ENCODE measurements around the gene AQP10.

AQP10 gene

DNA sequence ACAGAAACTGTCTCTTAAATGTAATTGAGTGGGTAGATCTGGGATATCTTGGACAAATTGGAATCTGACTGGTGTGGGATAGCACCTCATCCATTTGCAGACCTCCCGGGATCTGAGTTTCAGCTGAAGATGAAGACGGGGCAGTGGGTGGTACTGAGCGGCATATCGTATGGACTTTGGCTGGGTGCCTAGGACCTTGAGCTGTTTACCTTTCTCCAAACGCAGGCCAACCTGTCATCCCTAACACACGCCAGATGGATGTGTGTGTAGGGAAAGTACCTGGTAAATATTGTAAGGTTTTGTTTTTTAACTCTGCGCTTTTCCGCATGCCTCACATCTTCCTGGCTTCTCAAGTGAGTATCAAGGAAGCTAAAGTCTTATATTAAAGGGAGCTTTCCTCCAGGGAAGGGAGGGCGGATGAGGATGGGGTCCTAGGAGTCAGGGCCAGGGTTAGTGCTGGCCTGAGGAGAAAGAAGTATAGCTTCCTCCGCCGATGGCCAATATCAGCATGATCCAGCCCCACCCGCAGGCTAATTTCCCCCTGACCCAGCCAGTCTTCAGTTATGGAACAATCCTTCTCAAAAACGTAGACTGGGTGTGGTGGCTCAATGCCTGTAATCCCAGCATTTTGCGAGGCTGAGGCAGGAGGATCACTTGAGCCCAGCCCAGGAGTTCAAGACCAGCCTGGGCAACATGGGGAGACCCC, 30.6 kb downstream of the AQP10 start:
- Histone ChIP-seq H3K27ac (ENCODE audit: low read depth, low read length) (no peak overlapping the region), H3K79me2 (ENCODE audit: control insufficient read depth, low read length) (no peaks in the 10 kb centered on the region), H3K9me3 (ENCODE audit: control insufficient read depth, insufficient read depth, low read length) (no peaks in the 10 kb centered on the region), H3K9me2 (replicated peaks; ENCODE audit: control insufficient read depth, low read length) (no peaks in the 10 kb centered on the region), H3K4me1 (ENCODE audit: control insufficient read depth, low read length) (no peaks in the 10 kb centered on the region), H4K20me1 (ENCODE audit: control insufficient read depth, insufficient read depth, low read depth, low read length) (no peaks in the 10 kb centered on the region), H3K4me3 (ENCODE audit: low read length) (no peak overlapping the region), H3K27me3 (ENCODE audit: control insufficient read depth, low read length) (peaks cover 28% of the 10 kb centered on the region), H3F3A (ENCODE audit: control insufficient read depth, insufficient read depth) (no peaks in the 10 kb centered on the region), H3K36me3 (ENCODE audit: control insufficient read depth, low read length) (no peaks in the 10 kb centered on the region), H3K4me2 (ENCODE audit: low read length) (no peak overlapping the region)
- no peak for TF ChIP-seq EZH2phosphoT487 (IDR thresholded peaks at IDR 0.05; ENCODE audit: borderline replicate concordance, low read length)
- TF ChIP-seq, protein P1, sequence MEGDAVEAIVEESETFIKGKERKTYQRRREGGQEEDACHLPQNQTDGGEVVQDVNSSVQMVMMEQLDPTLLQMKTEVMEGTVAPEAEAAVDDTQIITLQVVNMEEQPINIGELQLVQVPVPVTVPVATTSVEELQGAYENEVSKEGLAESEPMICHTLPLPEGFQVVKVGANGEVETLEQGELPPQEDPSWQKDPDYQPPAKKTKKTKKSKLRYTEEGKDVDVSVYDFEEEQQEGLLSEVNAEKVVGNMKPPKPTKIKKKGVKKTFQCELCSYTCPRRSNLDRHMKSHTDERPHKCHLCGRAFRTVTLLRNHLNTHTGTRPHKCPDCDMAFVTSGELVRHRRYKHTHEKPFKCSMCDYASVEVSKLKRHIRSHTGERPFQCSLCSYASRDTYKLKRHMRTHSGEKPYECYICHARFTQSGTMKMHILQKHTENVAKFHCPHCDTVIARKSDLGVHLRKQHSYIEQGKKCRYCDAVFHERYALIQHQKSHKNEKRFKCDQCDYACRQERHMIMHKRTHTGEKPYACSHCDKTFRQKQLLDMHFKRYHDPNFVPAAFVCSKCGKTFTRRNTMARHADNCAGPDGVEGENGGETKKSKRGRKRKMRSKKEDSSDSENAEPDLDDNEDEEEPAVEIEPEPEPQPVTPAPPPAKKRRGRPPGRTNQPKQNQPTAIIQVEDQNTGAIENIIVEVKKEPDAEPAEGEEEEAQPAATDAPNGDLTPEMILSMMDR (IDR thresholded peaks at IDR 0.05; ENCODE audit: low read depth, low read length, poor library complexity, severe bottlenecking) = no peak

DNA sequence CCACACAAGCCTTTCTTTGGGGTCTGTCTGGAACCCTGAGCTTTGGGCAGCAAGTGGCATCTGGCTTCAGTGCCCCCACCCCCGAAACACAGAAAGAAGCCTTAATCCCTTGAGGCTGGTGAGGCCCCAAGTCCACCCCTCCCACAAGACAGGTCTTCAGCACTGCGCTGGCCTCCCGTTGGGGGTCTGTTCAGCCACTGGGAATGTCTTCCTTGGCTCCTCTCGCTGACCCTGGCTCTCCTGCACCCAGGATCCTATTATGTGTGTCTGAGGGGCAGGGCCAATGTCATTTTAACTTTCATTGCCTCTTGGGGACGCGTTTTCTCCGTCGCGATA, 31.3 kb downstream of the AQP10 start:
- Histone ChIP-seq H3K36me3 (ENCODE audit: control insufficient read depth, low read length) (no peaks in the 10 kb centered on the region), H3K4me3 (ENCODE audit: low read length) (no peak overlapping the region), H3K9me3 (ENCODE audit: control insufficient read depth, insufficient read depth, low read length) (no peaks in the 10 kb centered on the region), H3K4me1 (ENCODE audit: control insufficient read depth, low read length) (no peaks in the 10 kb centered on the region), H3K4me2 (ENCODE audit: low read length) (no peak overlapping the region), H3K9me2 (replicated peaks; ENCODE audit: control insufficient read depth, low read length) (no peaks in the 10 kb centered on the region), H4K20me1 (ENCODE audit: control insufficient read depth, insufficient read depth, low read depth, low read length) (no peaks in the 10 kb centered on the region), H3F3A (ENCODE audit: control insufficient read depth, insufficient read depth) (no peaks in the 10 kb centered on the region), H3K79me2 (ENCODE audit: control insufficient read depth, low read length) (no peaks in the 10 kb centered on the region), H3K27me3 (ENCODE audit: control insufficient read depth, low read length) (peaks cover 28% of the 10 kb centered on the region), H3K27ac (ENCODE audit: low read depth, low read length) (no peak overlapping the region)
- TF ChIP-seq, protein P1 (IDR thresholded peaks at IDR 0.05; ENCODE audit: low read depth, low read length, poor library complexity, severe bottlenecking) = no peak
- TF ChIP-seq EZH2phosphoT487 (IDR thresholded peaks at IDR 0.05; ENCODE audit: borderline replicate concordance, low read length) = no peak

DNA sequence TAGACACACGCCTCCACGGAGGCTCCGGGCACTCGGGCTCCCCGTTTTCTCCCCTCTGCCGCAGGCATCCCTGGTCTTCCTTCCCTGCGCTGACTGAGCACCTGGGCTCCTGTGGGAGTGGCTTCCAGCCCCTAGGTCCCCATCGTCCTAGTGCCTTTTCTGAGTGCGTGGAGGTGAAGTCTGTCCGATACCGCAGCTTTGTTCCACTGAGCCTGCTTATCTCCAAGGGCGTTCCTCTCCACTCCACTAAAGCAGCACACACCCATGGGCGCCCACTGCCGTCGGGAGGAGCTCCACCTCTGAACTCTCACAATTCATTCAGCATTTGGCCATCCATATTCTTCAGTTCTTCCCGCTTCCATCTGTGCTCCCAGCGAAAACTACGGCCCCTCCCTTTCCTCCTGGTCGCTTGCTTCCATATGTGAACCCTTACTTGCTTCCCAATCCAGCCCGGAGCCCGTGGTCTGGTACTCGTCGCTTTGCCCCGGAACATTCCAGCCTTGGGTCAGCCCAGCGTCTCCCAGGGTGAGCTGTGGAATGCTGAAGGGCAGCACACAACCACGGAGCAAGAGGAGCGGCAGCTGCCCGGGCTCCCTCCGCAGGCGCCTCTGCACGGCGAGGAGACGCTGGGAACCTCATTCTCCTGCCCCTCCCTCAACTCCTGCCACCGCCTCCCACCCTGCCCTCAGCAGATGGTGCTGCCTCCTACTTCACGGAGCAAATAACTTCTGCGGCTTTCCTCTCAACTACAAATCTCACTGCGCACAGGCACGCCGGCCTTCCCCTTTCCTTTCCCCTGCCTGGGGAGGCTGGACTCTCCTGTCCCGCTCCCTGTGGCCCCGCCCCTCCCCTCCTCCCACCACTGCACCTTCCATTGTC, 31.9 kb downstream of the AQP10 start:
- H3K4me1 ChIP-seq (ENCODE audit: control insufficient read depth, low read length) = no peaks in the 10 kb centered on the region
- no peaks in the 10 kb centered on the region for H3K36me3 ChIP-seq (ENCODE audit: control insufficient read depth, low read length)
- H3K4me3 ChIP-seq (ENCODE audit: low read length) = no peak overlapping the region
- no peaks in the 10 kb centered on the region for H3F3A ChIP-seq (ENCODE audit: control insufficient read depth, insufficient read depth)
- H3K4me2 ChIP-seq (ENCODE audit: low read length) = no peak overlapping the region
- H3K9me2 ChIP-seq (replicated peaks; ENCODE audit: control insufficient read depth, low read length) = no peaks in the 10 kb centered on the region
- no peaks in the 10 kb centered on the region for H3K9me3 ChIP-seq (ENCODE audit: control insufficient read depth, insufficient read depth, low read length)
- H4K20me1 ChIP-seq (ENCODE audit: control insufficient read depth, insufficient read depth, low read depth, low read length) = no peaks in the 10 kb centered on the region
- peaks cover 28% of the 10 kb centered on the region for H3K27me3 ChIP-seq (ENCODE audit: control insufficient read depth, low read length)
- H3K27ac ChIP-seq (ENCODE audit: low read depth, low read length) = no peak overlapping the region
- TF ChIP-seq, protein P1 (IDR thresholded peaks at IDR 0.05; ENCODE audit: low read depth, low read length, poor library complexity, severe bottlenecking) = no peak
- no peak for TF ChIP-seq EZH2phosphoT487 (IDR thresholded peaks at IDR 0.05; ENCODE audit: borderline replicate concordance, low read length)
- no peaks in the 10 kb centered on the region for H3K79me2 ChIP-seq (ENCODE audit: control insufficient read depth, low read length)

Measured in DOHH2 (cell line).